ENCODE results near the gene CALHM6.

Gene CALHM6

DNA sequence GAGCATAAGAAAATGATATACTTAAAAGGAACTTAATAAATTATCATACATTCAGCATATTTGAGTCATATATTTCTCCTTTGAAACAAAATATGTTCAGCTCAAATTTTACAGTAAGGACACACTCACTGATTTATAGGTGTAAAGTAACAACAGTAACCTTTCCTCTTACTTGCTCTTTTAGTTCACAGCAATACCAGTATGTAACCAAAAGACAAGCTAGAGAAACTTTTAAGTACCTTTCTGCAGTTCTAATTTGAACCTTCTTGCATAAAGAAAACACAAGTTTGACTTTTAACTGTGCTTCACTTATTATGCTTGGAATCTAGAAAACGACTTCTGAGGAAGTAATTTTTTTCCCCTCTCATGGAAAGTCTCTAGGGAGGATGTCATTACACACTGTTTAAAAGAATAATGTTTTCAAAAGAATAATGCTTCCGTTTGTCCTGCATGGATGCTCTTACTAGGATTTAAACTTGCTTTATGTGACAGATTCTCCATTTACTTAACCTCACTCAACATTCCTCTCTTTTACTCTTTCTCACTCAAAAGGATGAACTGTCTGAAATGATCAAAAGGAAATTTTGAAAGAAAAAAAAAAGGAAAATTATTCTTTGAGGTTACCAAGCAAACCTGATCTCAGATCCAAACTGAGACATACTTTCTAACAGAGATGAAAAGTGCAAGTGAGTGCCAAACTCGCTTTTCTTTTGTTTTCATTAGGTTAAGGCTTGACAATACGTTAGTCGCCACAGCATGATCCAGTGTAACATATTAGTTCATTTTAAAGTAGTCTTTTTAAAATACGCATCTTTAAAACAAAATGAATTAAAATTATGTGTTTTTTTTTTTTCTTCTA lies 22.4 kb upstream of the CALHM6 start:
- H3K27ac Mint-ChIP-seq = no peak overlapping the region
- peaks cover 9% of the 10 kb centered on the region for H3K27me3 Mint-ChIP-seq
- DNase-seq (no peak), ATAC-seq (no peak)
- no peaks in the 10 kb centered on the region for H3K9me3 Mint-ChIP-seq
- no peak overlapping the region for H3K4me3 Mint-ChIP-seq
- H3K4me1 Mint-ChIP-seq = no peaks in the 10 kb centered on the region

DNA sequence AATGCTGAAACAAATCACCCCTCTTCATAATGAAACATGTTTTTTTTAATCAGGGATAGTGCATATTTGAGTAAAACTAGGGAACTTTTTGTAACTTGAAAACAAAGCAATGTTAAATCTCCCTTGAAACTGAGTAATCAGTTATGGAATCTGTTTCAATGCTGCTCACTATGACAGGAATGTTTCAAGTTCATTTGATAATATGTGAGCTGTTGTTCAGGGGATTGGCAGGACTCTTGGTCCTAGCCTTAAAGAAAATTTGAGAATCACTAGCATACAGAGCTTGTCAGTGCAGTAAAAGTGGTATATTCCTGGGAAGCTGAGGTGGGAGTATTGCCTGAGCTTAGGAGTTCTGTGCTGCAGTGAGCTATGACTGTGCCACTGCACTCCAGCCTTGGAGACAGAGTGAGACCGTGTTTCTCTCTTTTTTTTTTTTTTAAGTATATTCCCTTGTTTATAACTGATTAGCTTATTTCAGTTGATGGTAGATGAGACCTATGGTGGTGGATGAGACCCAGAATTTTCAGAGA lies 21.6 kb upstream of the CALHM6 start:
- peaks cover 9% of the 10 kb centered on the region for H3K27me3 Mint-ChIP-seq
- DNase-seq = no peak
- no peak overlapping the region for H3K27ac Mint-ChIP-seq
- no peak for ATAC-seq
- no peaks in the 10 kb centered on the region for H3K4me1 Mint-ChIP-seq
- H3K4me3 Mint-ChIP-seq = no peak overlapping the region
- H3K9me3 Mint-ChIP-seq = no peaks in the 10 kb centered on the region

DNA sequence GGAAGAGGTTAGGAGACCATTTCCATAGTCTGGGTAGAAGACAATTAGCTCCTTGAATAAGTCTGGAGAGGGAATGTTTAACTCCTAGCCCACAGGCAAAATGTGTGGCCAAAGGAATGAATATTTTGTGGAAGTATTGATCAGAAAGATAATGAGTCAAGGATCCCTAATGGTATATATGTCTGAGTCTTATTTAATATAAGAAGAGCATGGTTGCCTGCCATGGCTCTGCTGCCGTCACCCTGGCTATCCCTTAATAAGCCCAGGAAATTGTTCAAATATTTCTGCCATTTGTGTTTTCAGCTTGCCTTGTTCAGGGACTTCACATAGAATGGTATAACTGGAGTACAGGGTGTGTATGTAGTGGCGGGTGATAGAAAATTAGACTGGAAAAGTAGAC lies 18.1 kb upstream of the CALHM6 start:
- H3K4me1 Mint-ChIP-seq = no peaks in the 10 kb centered on the region
- DNase-seq = no peak
- no peaks in the 10 kb centered on the region for H3K9me3 Mint-ChIP-seq
- H3K27ac Mint-ChIP-seq = no peak overlapping the region
- peaks cover 17% of the 10 kb centered on the region for H3K27me3 Mint-ChIP-seq
- no peak for ATAC-seq
- H3K4me3 Mint-ChIP-seq = no peak overlapping the region

DNA sequence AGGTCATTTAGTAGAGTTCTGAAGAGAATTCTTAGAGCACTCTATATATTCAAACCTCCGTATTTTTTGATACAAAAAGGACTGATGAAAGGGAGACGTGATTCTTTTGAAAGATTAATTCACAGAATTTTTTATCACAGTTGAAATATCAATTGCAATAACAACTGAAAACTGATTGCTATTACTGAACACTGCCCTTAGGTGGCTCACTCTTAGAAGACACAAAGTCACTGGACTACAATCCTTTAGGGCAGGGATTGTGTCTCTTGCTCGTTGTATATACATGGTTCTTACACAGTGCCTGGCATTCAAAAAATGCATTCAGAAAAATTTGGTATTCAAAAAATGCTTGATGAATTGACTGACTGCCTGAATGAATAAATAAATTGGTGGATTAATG lies 17.1 kb upstream of the CALHM6 start:
- no peaks in the 10 kb centered on the region for H3K4me1 Mint-ChIP-seq
- no peak for DNase-seq
- H3K27me3 Mint-ChIP-seq = peaks cover 24% of the 10 kb centered on the region
- ATAC-seq = peak; percentile 64
- no peak overlapping the region for H3K27ac Mint-ChIP-seq
- no peaks in the 10 kb centered on the region for H3K9me3 Mint-ChIP-seq
- no peak overlapping the region for H3K4me3 Mint-ChIP-seq

DNA sequence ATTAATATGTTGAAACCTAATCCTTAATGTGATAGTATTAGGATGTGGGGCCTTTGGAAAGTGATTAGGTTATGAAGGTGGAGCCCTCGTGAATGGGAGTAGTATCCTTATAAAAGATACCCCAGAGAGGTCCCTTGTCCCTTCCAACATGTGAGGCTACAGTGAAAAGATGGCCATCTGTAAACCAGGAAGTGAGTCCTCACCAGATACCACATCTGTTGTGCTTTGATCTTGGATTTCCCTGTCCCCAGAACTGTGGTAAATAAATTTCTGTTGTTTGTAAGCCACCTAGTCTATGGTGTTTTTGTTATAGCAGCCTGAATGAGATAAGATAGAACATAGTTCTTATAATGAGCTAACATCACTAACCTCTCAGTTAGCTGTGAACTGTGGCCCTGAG lies 16.6 kb upstream of the CALHM6 start:
- H3K4me1 Mint-ChIP-seq = no peaks in the 10 kb centered on the region
- ATAC-seq (no peak), DNase-seq (no peak)
- H3K27me3 Mint-ChIP-seq = peaks cover 29% of the 10 kb centered on the region
- no peak overlapping the region for H3K4me3 Mint-ChIP-seq
- H3K9me3 Mint-ChIP-seq = no peaks in the 10 kb centered on the region
- no peak overlapping the region for H3K27ac Mint-ChIP-seq

DNA sequence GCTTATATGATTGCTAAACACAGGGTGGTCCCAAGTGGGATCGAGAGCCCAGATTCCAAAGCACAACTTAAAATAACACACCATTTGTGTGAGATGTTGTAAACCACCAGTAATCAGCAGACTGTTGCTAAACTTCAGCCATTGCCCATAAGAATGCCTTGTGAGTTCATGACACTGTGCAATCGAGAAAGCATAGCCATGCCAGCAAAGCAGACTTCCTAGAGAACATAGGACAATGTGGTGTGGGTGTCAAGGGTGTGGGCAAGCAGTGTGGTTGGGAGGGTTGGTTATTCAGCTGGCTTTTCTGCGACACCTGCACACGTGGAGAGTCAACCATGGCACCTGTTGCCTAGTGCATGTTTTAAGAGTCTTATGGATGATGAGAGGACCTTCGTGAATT lies 16.1 kb upstream of the CALHM6 start:
- H3K4me1 Mint-ChIP-seq = peaks cover 2% of the 10 kb centered on the region
- DNase-seq = no peak
- no peak overlapping the region for H3K4me3 Mint-ChIP-seq
- no peaks in the 10 kb centered on the region for H3K9me3 Mint-ChIP-seq
- H3K27me3 Mint-ChIP-seq = peaks cover 34% of the 10 kb centered on the region
- peak; percentile 48 for ATAC-seq
- no peak overlapping the region for H3K27ac Mint-ChIP-seq

DNA sequence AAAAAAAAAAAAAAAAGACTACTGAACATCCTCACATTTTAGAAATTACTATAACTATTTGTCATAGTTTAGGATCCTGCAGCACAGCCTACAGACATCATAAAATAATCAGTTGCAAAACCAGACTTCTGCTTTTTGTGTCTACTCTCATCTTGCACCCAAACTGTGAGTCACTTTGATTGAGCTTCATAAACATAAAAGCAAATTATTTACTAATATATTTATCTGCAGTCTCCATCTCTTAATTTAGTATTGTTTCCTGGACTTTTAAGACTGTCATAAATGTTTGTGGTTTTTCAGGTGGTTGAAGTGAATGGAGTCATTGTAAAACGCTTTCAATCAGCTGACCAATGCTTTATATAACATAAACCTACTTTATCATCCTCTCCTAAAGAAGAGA lies 14.8 kb upstream of the CALHM6 start:
- no peak for DNase-seq
- no peak overlapping the region for H3K27ac Mint-ChIP-seq
- peaks cover 15% of the 10 kb centered on the region for H3K4me1 Mint-ChIP-seq
- no peaks in the 10 kb centered on the region for H3K9me3 Mint-ChIP-seq
- H3K4me3 Mint-ChIP-seq = no peak overlapping the region
- peaks cover 36% of the 10 kb centered on the region for H3K27me3 Mint-ChIP-seq
- no peak for ATAC-seq

DNA sequence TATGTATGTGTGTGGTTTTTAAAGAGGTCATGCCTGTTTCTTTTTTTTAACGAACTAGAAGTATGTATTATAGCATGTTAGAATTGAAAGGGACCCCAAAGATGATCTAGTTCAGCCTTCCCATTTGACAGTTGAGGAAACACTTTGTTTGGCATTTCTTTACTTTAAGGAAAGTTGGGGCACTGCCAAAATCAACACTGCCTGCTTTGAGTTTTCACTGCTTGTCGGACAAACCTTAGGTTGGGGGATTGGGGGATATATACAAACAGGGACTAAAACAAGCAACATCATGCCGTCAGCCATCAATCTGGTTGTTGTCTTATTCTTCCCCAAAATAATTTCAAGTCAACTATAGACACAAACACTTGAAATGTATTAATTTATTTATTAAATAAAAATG lies 14.1 kb upstream of the CALHM6 start:
- H3K27me3 Mint-ChIP-seq = peaks cover 33% of the 10 kb centered on the region
- H3K4me1 Mint-ChIP-seq = peaks cover 19% of the 10 kb centered on the region
- H3K4me3 Mint-ChIP-seq = no peak overlapping the region
- no peaks in the 10 kb centered on the region for H3K9me3 Mint-ChIP-seq
- ATAC-seq = no peak
- no peak for DNase-seq
- H3K27ac Mint-ChIP-seq = no peak overlapping the region

DNA sequence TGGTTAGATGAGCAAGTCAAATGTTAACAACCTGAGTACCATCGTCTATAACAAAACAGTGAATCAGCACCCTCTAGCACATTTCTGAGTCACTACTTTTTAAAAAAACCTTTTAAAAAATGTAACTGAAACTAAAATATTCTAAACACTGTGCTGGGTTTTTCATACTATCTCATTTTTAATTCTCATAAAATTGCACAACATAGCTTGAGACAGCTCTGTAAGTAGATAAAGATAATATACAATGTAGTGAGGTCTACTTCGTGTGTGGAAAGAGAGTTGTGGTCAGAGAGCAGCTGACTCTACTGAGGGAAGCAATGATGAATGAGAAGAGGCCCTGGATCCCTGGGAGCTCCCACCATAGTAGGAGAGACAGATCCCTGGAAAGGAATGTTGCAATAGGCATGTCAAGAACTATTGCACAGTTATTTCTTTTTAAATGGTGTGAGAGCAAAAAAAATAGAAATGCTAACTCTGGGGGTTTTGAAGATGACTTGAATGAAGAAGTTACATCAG lies 13.6 kb upstream of the CALHM6 start:
- H3K9me3 Mint-ChIP-seq = no peaks in the 10 kb centered on the region
- H3K4me3 Mint-ChIP-seq = no peak overlapping the region
- no peak overlapping the region for H3K27ac Mint-ChIP-seq
- peaks cover 19% of the 10 kb centered on the region for H3K4me1 Mint-ChIP-seq
- peak; percentile 24 for ATAC-seq
- no peak for DNase-seq
- peaks cover 28% of the 10 kb centered on the region for H3K27me3 Mint-ChIP-seq

DNA sequence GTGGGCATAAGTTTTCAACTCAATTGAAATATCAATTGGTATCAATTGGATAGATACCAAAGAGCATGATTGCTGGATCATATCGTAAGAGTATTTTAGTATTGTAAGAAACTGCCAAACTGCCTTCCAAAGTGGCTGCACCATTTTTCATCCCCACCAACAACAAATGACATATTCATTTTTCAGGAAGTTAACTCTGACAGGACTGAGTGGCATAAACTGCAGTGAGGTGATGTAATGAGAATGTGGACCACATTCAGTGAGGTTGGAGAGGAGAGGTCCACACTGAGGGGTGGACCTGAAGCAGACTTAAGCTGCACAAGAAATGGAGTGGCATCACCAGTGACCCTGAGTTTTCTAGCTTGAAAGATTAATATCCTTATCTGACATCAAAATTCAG lies 11.6 kb upstream of the CALHM6 start:
- Mint-ChIP-seq H3K4me3 (no peak overlapping the region), H3K27ac (no peak overlapping the region), H3K9me3 (no peaks in the 10 kb centered on the region), H3K4me1 (peaks cover 19% of the 10 kb centered on the region), H3K27me3 (peaks cover 35% of the 10 kb centered on the region)
- DNase-seq (no peak), ATAC-seq (no peak)

DNA sequence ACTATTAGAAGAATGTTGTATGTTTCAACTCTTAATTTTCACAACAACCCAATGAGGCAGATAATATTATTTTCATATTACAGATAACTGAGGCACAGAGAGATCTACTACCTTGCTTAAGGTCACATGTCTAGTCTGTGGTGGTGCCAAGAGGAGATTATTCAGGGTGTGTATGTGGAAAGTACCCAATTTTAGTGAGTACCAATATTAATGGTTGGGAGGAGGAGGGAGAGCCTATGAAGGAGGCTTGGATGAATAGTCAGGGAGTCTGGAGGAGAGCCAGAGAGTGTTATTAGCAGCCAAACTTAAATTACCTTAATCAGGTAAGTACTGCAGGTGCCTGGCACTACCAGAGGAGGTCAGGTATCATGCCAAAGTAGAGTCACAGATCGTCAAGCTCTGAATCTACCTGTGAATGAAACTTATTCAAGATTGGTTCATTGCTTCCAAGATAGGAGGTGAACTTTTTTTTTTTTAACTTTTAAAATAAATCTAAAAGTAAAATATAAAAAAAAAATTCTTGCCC lies 10.9 kb upstream of the CALHM6 start:
- Mint-ChIP-seq H3K27me3 (peaks cover 35% of the 10 kb centered on the region), H3K4me1 (peaks cover 19% of the 10 kb centered on the region), H3K27ac (no peak overlapping the region), H3K4me3 (no peak overlapping the region), H3K9me3 (no peaks in the 10 kb centered on the region)
- ATAC-seq = no peak
- DNase-seq = no peak

DNA sequence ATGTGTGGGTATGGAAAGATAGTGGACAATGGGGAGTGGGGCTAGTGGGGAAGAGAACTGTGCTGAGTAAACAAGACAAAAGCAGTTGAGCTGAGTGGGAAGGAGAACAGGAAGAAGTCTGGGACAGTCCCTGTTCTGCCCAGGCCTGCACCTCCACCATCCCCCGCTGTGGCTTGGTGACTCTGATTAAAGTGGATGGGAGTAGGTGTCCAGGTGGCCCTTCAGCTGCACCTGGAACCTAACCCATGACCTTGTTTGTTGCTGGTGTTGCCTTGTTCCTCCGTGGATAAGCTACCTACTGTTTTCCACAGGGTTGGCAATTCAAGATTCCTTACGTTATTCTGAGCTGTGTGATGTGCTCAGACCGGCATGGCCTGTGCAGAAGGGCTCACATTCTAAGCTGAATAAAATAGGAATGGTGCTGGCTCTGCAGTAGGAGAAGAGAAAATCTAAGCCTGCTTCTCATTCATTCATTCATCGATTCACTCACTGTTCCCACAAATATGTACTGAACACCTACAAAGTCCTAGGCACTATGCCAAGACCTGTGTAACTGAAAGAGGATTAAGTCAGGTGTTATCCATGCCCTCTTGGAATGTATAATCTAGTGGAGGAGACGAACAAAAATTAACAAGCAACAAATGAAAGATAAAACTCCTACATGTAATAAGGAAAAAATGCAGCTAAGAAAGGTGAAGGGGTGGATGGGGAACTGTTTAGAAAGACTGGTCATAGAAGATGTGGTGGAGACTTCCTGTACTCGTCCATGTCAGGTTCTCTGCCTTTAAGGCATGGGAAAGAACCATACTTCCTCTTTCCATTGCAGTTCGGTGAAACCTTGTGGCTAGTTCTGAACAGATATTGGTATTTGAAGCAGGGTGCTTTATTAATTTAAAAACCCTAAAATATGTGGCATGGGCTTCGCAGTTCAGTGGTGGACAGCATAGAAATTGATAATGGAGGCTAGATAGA lies 10.1 kb upstream of the CALHM6 start:
- Mint-ChIP-seq H3K27me3 (peaks cover 35% of the 10 kb centered on the region), H3K4me1 (peaks cover 19% of the 10 kb centered on the region), H3K4me3 (peak overlapping the region in 1 of 2 donors; percentile 20), H3K27ac (no peak overlapping the region), H3K9me3 (no peaks in the 10 kb centered on the region)
- DNase-seq (no peak), ATAC-seq (peak; percentile 57)

DNA sequence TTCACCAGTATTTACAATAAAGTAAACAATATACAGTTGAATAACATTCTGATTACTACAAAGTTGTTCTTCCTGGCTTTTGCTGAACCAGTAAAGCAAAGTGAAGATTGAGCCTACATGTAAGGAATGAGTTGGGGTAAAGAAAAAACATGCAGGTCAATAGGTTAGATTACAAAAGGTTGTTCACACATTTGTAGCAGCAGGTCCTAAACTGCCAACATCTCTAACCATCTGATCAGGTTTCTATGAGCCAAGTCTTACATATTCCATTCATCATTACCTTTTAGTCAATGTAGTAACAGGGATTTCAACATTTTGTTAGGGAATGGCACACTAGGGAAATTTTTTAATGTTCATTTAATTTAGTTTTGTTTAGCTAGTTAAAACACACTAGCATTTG lies 9.3 kb upstream of the CALHM6 start:
- Mint-ChIP-seq H3K4me1 (peaks cover 22% of the 10 kb centered on the region), H3K27me3 (peaks cover 35% of the 10 kb centered on the region), H3K27ac (no peak overlapping the region), H3K9me3 (no peaks in the 10 kb centered on the region), H3K4me3 (no peak overlapping the region)
- no peak for ATAC-seq
- no peak for DNase-seq

DNA sequence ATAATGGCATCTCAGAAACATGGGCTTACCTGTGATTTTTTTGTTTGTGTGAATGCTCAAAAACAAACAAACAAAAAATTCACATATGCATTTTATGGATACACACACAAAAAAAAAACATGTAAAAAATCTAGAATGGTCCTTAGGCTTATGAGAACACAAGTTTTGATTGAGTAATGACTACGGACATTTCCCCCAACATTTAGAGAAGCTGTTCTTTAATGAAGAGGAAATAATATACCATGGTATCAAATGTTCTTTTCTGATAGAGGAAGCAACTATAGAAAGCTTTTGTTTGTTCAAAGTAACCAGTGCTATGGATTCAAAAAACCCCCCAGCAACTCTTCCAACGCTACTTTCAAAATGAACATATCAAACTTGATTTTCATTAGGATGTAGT lies 8.6 kb upstream of the CALHM6 start:
- H3K9me3 Mint-ChIP-seq = no peaks in the 10 kb centered on the region
- no peak overlapping the region for H3K4me3 Mint-ChIP-seq
- H3K27me3 Mint-ChIP-seq = peaks cover 33% of the 10 kb centered on the region
- ATAC-seq (no peak), DNase-seq (no peak)
- H3K4me1 Mint-ChIP-seq = peaks cover 27% of the 10 kb centered on the region
- no peak overlapping the region for H3K27ac Mint-ChIP-seq

DNA sequence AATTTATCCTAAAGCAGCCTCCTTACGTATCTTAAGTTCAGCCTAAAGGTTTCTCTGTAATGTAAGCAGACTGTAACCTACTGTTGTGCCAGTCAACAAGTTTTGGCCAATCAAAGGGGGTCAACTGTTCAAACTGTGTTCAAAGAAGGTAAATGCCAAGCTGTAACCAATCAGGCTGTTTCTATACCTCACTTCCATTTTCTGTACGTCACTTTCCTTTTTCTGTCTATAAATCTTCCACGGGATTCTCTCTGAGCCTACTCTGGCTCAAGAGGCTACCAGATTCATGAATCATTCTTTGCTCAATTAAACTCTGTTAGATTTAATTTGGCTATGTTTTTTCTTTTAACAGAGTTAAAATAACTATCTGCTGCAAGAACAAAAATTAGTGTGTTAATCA lies 5.1 kb upstream of the CALHM6 start:
- H3K9me3 Mint-ChIP-seq = no peaks in the 10 kb centered on the region
- no peak overlapping the region for H3K4me3 Mint-ChIP-seq
- no peak for DNase-seq
- no peak for ATAC-seq
- H3K4me1 Mint-ChIP-seq = peaks cover 18% of the 10 kb centered on the region
- H3K27me3 Mint-ChIP-seq = peaks cover 26% of the 10 kb centered on the region
- H3K27ac Mint-ChIP-seq = no peak overlapping the region
